WERI-Rb-1 (cell line): Measurements from ENCODE around the gene PAPOLA.

Source experiments
- DNase-seq: peaks from one replicate; pipeline ENCODE4 v3.0.0-alpha.2; 2020
- H3K27ac ChIP-seq: fragments of 250-450 bp; sonication (Bioruptor Pico); 2 replicates; pipeline ENCODE4 v1.5.1; 2020; ENCODE audit warnings: mild to moderate bottlenecking, moderate library complexity
- H3K27me3 ChIP-seq: fragments of 250-450 bp; sonication (Bioruptor Pico); 2 replicates; pipeline ENCODE4 v1.5.1; 2021; ENCODE audit warnings: mild to moderate bottlenecking, low read depth, moderate library complexity; ENCODE audit not compliant: insufficient read depth, severe bottlenecking
- H3K36me3 ChIP-seq: fragments of 250-450 bp; sonication (Bioruptor Pico); 2 replicates; pipeline ENCODE4 v1.5.1; 2020; ENCODE audit warnings: mild to moderate bottlenecking, moderate library complexity
- H3K4me3 ChIP-seq: 2 replicates; pipeline ENCODE4 v1.5.1; 2011; ENCODE audit warnings: low read depth, mild to moderate bottlenecking, control low read depth, low read length
- H3K9me3 ChIP-seq: fragments of 250-450 bp; sonication (Bioruptor Pico); 2 replicates; pipeline ENCODE4 v1.5.1; 2021; ENCODE audit warnings: mild to moderate bottlenecking, moderate library complexity; ENCODE audit not compliant: severe bottlenecking
- CTCF ChIP-seq: IDR thresholded peaks from 2 replicates; pipeline ENCODE4 v1.5.1; 2011; ENCODE audit warnings: low read depth, mild to moderate bottlenecking, control low read depth, inconsistent platforms, low read length

Gene PAPOLA

GRCh38 chr14:96507723-96508122 lies 5.5 kb downstream of the PAPOLA start:
- Histone ChIP-seq H3K9me3 (no peaks in the 10 kb centered on the region), H3K36me3 (peaks cover 23% of the 10 kb centered on the region), H3K27ac (no peak overlapping the region), H3K4me3 (no peak overlapping the region), H3K27me3 (no peaks in the 10 kb centered on the region)
- no peak for TF ChIP-seq CTCF
- DNase-seq = no peak

- Histone ChIP-seq H3K27me3 (no peaks in the 10 kb centered on the region), H3K9me3 (no peaks in the 10 kb centered on the region), H3K4me3 (no peak overlapping the region), H3K36me3 (peaks cover 18% of the 10 kb centered on the region), H3K27ac (no peak overlapping the region)
- TF ChIP-seq CTCF = no peak
- DNase-seq = no peak
Observed at GRCh38 chr14:96508900-96509299, 6.7 kb downstream of the PAPOLA start.

DNA sequence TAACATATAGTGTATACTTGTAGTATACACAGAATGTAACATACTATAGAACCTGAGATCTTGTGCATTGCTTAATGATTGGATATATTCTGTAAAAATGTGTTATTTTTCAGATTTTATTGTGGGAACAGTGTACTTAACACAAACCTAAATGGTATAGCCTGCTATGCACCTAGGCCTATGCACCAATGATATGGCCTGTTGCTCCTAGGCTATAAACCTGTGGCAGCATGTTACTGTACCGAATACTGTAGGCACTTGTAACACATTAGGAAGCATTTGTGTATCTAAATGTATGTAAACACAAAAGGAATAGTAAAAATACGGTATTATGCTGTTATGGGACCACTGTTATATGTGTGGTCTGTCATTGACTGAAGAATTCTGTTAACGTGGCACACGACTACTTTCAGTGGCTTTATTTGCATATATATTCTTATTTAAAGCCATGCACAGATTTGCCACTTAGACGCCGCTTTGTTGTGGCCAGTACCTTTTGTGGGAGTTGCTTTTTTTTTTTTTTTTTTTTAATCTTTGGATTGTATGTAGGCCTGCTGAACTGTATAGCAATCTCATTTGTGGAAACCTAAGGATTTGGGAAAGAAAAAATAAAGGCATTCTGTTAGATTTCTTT lies 7.4 kb downstream of the PAPOLA start:
- peaks cover 13% of the 10 kb centered on the region for H3K36me3 ChIP-seq
- H3K27ac ChIP-seq = no peak overlapping the region
- no peak for DNase-seq
- TF ChIP-seq CTCF = no peak
- H3K9me3 ChIP-seq = no peaks in the 10 kb centered on the region
- H3K27me3 ChIP-seq = no peaks in the 10 kb centered on the region
- no peak overlapping the region for H3K4me3 ChIP-seq

DNA sequence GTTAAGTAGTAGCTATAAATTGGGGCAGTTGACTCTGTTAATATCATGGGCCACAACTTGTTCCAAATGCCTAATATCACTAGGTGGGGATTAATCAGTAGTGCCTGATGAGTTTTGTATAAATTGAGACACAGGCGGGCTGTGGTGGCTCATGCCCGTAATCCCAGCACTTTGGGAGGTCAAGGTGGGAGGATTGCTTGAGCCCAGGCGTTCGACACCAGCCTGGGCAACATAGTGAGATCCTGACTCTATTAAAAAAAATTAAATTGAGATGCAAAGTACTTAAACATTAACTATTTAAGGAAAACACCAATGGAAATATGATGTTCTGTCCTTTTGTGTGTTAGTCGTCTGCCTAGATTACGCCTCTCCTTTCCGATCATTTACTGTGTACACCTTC lies 9.0 kb downstream of the PAPOLA start:
- no peak overlapping the region for H3K27ac ChIP-seq
- H3K36me3 ChIP-seq = no peaks in the 10 kb centered on the region
- DNase-seq = no peak
- no peak for TF ChIP-seq CTCF
- H3K9me3 ChIP-seq = no peaks in the 10 kb centered on the region
- no peak overlapping the region for H3K4me3 ChIP-seq
- H3K27me3 ChIP-seq = no peaks in the 10 kb centered on the region

DNA sequence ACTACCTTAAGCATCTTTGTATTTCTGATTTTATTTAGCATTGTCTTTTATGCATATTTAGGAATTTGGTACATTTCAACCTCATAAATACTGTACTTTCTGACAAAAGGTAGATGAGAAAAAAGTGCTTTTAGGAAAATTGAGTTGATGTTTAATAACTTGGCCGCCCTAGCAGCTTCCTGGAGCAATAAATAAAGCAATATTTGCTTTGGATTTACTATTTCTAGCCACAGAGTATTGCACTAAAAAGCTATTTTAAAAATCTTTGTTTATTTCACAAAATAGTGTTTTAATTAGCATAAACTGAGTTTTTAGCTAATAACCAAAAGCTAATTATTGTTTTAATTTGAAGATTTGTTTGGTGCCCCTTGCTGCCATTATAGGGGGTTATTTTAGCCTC lies 9.5 kb downstream of the PAPOLA start:
- no peaks in the 10 kb centered on the region for H3K36me3 ChIP-seq
- DNase-seq = no peak
- H3K4me3 ChIP-seq = no peak overlapping the region
- no peak for TF ChIP-seq CTCF
- H3K27me3 ChIP-seq = no peaks in the 10 kb centered on the region
- H3K9me3 ChIP-seq = no peaks in the 10 kb centered on the region
- no peak overlapping the region for H3K27ac ChIP-seq

- Histone ChIP-seq H3K27me3 (no peaks in the 10 kb centered on the region), H3K9me3 (no peaks in the 10 kb centered on the region), H3K27ac (no peak overlapping the region), H3K4me3 (no peak overlapping the region), H3K36me3 (no peaks in the 10 kb centered on the region)
- DNase-seq = no peak
- TF ChIP-seq CTCF = no peak
Observed at GRCh38 chr14:96512122-96512521, 9.9 kb downstream of the PAPOLA start.
